Dendritic cell treated with granulocyte-macrophage colony-stimulating factor and Interleukin-4, amounts not matched to agents 40 ng/mL and 50 ng/mL, for 4 days (primary cell): Measurements from ENCODE around the gene PLA2G2E.

Experiments used
- H3K27ac Mint-ChIP-seq: one replicate; pipeline ENCODE4 v1.8.0; 2022; ENCODE audit warnings: mild to moderate bottlenecking, mixed read lengths
- H3K27me3 Mint-ChIP-seq: one replicate; pipeline ENCODE4 v1.8.0; 2022; ENCODE audit warnings: mild to moderate bottlenecking, mixed read lengths
- H3K36me3 Mint-ChIP-seq: one replicate; pipeline ENCODE4 v1.8.0; 2022; ENCODE audit warnings: low read depth, mixed read lengths
- H3K4me1 Mint-ChIP-seq: one replicate; pipeline ENCODE4 v1.8.0; 2022; ENCODE audit warnings: low read depth, mixed read lengths
- H3K4me3 Mint-ChIP-seq: one replicate; pipeline ENCODE4 v1.8.0; 2022; ENCODE audit warnings: mild to moderate bottlenecking, moderate library complexity, mixed read lengths
- H3K9me3 Mint-ChIP-seq: one replicate; pipeline ENCODE4 v1.8.0; 2022; ENCODE audit warnings: mixed read lengths
- intact Hi-C: fragments of 100-400 bp; cut with micrococcal nuclease; formaldehyde crosslinking; loops from one replicate; pipeline ENCODE4 v1.15.0; 2022

PLA2G2E gene

DNA sequence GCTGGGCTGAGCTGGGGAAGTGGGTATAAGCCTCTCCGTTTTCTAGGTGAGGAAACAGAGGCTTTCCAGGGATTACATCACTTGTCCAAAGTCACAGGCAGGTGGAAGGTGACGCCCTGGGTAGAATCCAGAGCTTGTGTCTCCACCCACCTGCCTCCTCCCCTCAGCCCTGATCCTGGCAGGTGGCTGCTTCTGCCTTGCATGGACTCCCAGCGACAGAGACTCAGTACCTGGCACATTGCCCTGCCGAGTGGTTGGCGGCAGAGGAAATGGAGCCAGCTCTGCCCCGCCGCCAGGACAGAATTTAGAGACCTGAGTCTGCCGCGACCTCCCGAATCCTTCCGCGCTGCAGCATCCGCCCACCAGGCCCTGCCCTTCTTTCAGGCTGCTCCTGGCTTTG, 2.1 kb downstream of the PLA2G2E start:
- Mint-ChIP-seq H3K27ac (no peak overlapping the region), H3K4me1 (no peaks in the 10 kb centered on the region), H3K9me3 (no peaks in the 10 kb centered on the region), H3K4me3 (no peak overlapping the region), H3K27me3 (peaks cover 2% of the 10 kb centered on the region), H3K36me3 (no peaks in the 10 kb centered on the region)
- intact Hi-C loops = no loop called here

DNA sequence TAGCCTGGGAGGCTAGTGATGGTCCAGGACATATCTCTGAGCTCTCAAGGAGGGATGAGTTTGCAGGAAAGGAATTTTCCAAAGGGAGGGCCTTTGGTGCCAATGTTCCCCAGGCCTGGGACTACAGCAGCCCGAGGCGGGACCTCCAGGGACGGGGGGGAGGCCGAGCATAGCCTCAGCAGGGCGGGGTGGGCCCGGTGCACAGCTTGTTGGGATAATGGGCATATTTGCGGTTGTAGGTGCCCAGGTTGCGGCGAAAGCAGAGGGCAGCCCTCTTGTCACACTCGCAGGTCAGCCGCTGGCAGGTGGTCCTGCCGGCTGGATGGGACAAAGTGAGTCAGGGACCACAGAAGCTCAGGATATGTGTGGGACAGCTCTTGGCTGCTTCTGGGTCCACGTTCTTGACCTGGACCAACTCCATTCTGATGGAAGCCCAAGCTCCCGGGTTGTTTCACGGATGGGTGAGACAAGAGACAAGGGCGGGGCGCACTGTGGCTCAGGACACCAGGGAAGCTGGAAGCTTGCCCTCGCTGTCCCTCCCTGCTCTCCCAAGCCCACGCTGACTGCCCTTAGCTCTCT, 3.2 kb downstream of the PLA2G2E start:
- Mint-ChIP-seq H3K9me3 (no peaks in the 10 kb centered on the region), H3K27ac (no peak overlapping the region), H3K4me1 (no peaks in the 10 kb centered on the region), H3K36me3 (no peaks in the 10 kb centered on the region), H3K27me3 (peaks cover 2% of the 10 kb centered on the region), H3K4me3 (no peak overlapping the region)
- intact Hi-C loops = no loop called here

DNA sequence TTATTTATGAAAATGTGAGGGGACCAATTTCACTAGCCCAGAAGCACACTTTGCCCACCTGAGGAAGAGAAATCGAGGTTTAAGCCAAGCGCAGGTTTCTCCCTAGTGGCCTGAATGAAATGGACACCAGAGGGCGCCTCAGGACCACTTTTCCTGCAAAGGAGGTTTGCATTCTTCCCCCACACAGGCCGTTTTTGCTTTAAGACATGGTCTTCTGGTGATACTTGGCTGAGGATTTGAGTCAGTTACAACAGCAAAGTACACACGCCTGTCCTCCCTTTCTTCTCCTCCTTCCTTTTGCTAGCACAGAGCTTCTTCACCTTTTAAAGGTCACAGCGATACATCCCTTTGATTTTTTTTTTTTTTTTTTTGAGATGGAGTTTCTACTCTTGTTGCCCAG, 5.4 kb downstream of the PLA2G2E start:
- Mint-ChIP-seq H3K36me3 (peaks cover 16% of the 10 kb centered on the region), H3K27me3 (peaks cover 2% of the 10 kb centered on the region), H3K27ac (no peak overlapping the region), H3K4me1 (no peaks in the 10 kb centered on the region), H3K4me3 (no peak overlapping the region), H3K9me3 (no peaks in the 10 kb centered on the region)
- intact Hi-C loops = loop anchor here (1.0 to 5.0 kb wide), 3 partner anchors 184 to 277 kb away; no protein-coding TSS in a partner anchor

DNA sequence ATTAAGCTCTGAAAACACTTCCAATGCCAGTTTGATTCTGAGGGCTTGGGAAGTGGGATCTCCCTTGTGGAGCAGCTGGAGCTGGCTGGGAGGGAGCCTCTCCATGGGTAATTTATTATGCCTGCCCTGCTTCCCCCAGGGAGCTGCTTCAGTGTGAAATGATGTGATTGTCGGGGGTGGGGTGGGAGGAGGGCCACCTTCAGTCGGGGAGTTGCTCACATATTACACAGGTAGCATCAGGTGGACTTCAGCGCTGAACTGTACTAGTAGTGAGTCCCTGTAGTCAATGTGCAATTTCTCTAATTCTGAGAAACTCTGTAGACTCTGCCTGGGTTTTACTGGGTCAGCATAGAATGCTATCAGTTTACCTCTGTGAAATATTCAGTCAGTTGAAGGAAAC, 12.8 kb downstream of the PLA2G2E start:
- no peak overlapping the region for H3K4me3 Mint-ChIP-seq
- H3K27me3 Mint-ChIP-seq = no peaks in the 10 kb centered on the region
- peaks cover 87% of the 10 kb centered on the region for H3K36me3 Mint-ChIP-seq
- no peak overlapping the region for H3K27ac Mint-ChIP-seq
- intact Hi-C loops = no loop called here
- H3K9me3 Mint-ChIP-seq = no peaks in the 10 kb centered on the region
- H3K4me1 Mint-ChIP-seq = no peaks in the 10 kb centered on the region

DNA sequence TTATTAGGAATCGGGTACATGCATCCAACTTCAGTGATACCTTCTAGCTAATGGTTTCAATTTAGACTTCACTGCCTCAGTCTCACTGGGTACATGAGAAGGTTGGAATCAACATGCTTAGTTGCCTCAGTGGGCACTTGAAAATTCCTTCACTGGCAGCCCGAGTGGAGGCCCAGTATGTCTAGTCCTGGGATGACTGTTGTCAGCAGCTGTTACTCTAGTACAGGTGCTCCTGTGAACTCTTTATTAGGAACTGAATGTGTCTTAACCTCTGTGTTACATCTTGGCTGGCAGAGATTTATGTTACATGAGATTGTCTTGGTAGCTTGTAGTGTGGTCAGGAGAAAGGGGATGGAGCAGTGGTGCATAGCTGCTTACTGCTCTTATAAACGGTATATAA, 13.4 kb downstream of the PLA2G2E start:
- H3K36me3 Mint-ChIP-seq = peaks cover 93% of the 10 kb centered on the region

DNA sequence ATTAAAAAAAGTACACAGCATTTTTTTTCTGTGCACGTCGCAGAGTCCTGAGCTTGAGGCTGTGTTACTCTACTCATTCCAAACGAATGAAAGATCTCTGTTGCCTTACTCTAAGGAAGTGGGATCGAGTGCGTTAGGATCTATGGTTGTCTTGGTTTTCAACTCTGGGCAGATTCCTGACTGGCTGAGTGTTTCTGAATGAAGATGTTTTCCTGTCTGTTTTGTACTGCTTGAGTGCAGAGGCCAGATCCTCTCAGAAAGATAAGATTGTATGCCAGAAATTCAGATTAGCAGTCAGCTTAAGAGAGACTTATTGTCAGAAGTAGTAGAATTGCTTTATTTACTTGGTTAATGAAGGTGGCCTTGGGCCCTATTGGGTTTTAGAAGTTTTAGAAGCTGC, 14.0 kb downstream of the PLA2G2E start:
- Mint-ChIP-seq H3K27me3 (no peaks in the 10 kb centered on the region), H3K36me3 (peaks cover 95% of the 10 kb centered on the region), H3K9me3 (no peaks in the 10 kb centered on the region), H3K4me1 (no peaks in the 10 kb centered on the region), H3K4me3 (no peak overlapping the region), H3K27ac (no peak overlapping the region)
- intact Hi-C loops = no loop called here

More for the DNA sequence above, 13.4 kb downstream of the PLA2G2E start:
- no peak overlapping the region for H3K27ac Mint-ChIP-seq
- H3K4me1 Mint-ChIP-seq = no peaks in the 10 kb centered on the region
- H3K9me3 Mint-ChIP-seq = no peaks in the 10 kb centered on the region
- H3K27me3 Mint-ChIP-seq = no peaks in the 10 kb centered on the region
- intact Hi-C loops = no loop called here
- H3K4me3 Mint-ChIP-seq = no peak overlapping the region

DNA sequence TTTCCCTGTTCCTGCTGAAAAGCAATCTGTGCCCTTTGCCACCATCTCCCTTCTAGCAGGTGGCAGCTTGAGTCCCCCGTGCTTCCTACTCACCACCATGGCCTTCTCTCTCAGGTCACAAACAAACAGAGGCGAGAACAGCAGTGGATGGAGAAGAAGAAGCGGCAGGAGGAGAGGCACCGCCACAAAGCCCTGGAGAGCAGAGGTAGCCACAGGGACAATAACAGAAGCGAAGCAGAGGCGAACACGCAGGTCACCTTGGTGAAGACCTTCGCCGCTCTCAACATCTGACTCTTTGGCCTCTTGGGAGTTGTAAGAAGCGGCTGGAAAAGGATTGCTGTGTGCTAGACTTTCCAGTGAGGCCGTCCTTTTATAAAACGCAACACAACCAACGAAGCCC, 16.0 kb downstream of the PLA2G2E start:
- H3K4me3 Mint-ChIP-seq = no peak overlapping the region
- peaks cover 95% of the 10 kb centered on the region for H3K36me3 Mint-ChIP-seq
- no peaks in the 10 kb centered on the region for H3K4me1 Mint-ChIP-seq
- intact Hi-C loops = no loop called here
- H3K27ac Mint-ChIP-seq = no peak overlapping the region
- H3K27me3 Mint-ChIP-seq = no peaks in the 10 kb centered on the region
- no peaks in the 10 kb centered on the region for H3K9me3 Mint-ChIP-seq

DNA sequence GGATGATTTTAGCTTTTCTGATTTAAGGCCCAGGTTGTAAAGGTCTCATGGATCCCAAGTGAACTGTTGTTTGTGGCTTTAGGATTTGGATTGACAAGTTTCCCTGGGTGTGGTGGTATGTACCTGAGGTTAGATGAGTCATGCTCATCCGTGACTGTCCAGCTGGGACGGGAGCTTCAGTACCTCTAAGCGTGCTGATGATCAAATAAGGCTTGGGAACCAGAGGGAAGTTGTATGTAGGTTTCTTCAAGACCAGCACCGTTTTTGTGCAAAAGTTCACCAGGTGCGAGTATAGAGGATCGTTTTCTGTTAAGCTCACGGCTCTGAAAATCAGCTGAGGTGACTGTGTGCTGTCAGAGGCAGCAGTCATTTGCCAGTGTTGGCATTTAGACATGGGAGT, 19.8 kb downstream of the PLA2G2E start:
- intact Hi-C loops = no loop called here
- Mint-ChIP-seq H3K36me3 (peaks cover 95% of the 10 kb centered on the region), H3K4me1 (no peaks in the 10 kb centered on the region), H3K27me3 (no peaks in the 10 kb centered on the region), H3K4me3 (no peak overlapping the region), H3K27ac (no peak overlapping the region), H3K9me3 (no peaks in the 10 kb centered on the region)

DNA sequence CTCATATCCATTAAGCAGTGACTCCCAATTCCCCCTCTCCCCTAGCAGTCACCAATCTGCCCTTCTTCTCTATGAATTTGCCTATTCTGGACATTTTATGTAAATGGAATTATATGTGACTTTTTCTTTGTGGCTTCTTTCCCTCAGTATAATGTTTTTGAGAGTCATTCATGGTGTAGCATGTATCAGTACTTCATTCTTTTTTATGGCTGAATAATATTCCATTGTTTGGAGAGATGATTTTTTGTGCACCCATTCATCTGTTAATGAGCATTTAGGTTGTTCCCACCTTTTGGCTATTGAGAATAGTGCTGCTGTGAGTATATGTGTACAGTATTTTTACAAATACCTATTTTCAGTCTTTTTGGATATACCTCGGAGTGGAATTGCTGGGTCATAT, 21.8 kb downstream of the PLA2G2E start:
- H3K27me3 Mint-ChIP-seq = no peaks in the 10 kb centered on the region
- intact Hi-C loops = no loop called here
- H3K4me1 Mint-ChIP-seq = no peaks in the 10 kb centered on the region
- H3K9me3 Mint-ChIP-seq = no peaks in the 10 kb centered on the region
- H3K36me3 Mint-ChIP-seq = peaks cover 92% of the 10 kb centered on the region
- no peak overlapping the region for H3K4me3 Mint-ChIP-seq
- no peak overlapping the region for H3K27ac Mint-ChIP-seq

DNA sequence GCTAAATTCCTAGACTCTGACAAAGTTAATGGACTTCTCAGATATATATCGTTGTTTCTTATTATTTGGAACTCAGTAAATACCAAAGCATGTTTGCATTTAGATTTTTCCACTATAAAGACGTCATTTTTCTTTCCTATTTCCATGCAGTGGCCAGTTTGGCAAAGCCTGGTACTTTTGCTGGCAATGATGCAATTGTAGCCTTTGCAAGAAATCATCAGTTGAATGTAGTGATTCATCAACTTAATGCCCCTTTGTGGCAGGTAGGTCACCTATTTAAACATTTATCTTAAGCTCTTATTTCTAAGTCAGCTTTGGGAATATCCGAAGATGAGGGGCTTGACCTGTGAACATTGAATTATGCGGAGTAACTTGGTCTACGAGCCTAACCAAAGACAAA, 29.2 kb downstream of the PLA2G2E start:
- intact Hi-C loops = no loop called here
- H3K9me3 Mint-ChIP-seq = no peaks in the 10 kb centered on the region
- H3K36me3 Mint-ChIP-seq = peaks cover 65% of the 10 kb centered on the region
- H3K27me3 Mint-ChIP-seq = no peaks in the 10 kb centered on the region
- H3K4me1 Mint-ChIP-seq = peaks cover 39% of the 10 kb centered on the region
- H3K4me3 Mint-ChIP-seq = no peak overlapping the region
- no peak overlapping the region for H3K27ac Mint-ChIP-seq

DNA sequence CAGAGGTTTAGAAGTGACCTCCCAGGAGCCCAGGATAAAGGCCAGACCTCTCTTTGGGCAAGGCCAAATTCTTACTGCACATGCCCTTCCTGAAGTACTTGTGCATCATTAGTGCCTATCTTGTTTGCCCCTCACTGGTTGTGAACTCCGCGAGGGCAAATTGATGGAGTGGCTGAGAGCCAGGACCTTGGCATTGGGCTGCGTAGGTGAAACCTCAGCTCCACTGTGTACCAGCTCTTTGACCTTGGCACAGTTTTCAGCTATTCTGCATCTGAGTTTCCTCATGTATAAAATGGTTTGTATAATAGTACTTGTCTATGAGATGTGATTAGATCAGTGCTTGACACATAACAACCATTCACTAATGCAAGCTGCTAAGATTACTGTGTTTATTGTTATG, 29.7 kb downstream of the PLA2G2E start:
- peaks cover 59% of the 10 kb centered on the region for H3K36me3 Mint-ChIP-seq
- H3K4me1 Mint-ChIP-seq = peaks cover 39% of the 10 kb centered on the region
- no peaks in the 10 kb centered on the region for H3K9me3 Mint-ChIP-seq
- H3K27ac Mint-ChIP-seq = no peak overlapping the region
- no peak overlapping the region for H3K4me3 Mint-ChIP-seq
- H3K27me3 Mint-ChIP-seq = no peaks in the 10 kb centered on the region
- intact Hi-C loops = no loop called here

DNA sequence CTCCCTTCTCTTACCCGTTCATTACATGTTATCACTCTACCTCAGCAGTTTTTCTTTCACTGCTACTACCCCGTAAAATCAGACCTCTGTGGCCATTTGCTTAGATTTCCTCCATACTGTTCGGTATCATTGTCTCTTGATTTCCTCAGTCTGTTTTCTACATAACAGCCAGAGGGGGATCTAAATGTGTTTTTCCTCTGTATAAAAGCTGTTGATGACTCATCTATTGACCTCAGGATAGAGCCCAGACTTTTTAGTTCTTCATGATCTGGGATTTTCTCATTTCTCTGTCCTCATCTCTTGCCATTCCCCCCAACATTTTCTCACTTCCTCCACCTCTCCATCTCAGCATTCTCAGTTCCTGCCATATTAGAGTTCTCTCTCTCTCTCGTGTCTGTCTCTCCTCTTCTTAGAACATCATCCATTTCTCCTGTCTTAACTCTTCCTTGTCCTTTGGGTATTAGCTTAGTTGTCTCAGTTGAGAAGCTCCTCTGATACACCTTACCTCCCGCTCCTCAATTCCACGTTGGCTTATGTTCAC, 30.7 kb downstream of the PLA2G2E start:
- no peaks in the 10 kb centered on the region for H3K9me3 Mint-ChIP-seq
- H3K27me3 Mint-ChIP-seq = no peaks in the 10 kb centered on the region
- H3K4me3 Mint-ChIP-seq = peak overlapping the region; percentile 1
- H3K36me3 Mint-ChIP-seq = peaks cover 51% of the 10 kb centered on the region
- intact Hi-C loops = no loop called here
- peak overlapping the region; percentile 6 for H3K27ac Mint-ChIP-seq
- H3K4me1 Mint-ChIP-seq = peaks cover 39% of the 10 kb centered on the region

DNA sequence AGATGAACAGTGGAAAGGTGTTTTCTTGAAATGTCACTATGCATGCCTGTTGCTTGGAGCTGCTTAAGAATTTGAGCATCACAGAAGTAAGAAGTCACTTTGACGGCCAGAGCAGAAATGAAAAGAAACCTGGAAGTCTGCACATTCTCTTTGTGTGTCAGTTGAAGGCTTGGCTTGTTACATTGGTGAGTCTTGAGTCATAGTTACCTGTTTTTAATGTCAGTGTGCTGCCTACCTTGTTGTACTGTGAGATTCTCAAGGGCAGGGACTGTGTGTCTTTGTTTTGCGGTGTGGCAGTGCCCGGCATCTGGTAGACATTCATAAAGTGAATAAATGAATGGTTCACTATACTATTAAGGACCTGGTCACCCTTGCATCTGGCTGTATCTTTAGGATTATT, 31.3 kb downstream of the PLA2G2E start:
- H3K4me1 Mint-ChIP-seq = peaks cover 39% of the 10 kb centered on the region
- intact Hi-C loops = no loop called here
- no peaks in the 10 kb centered on the region for H3K9me3 Mint-ChIP-seq
- H3K36me3 Mint-ChIP-seq = peaks cover 46% of the 10 kb centered on the region
- H3K27ac Mint-ChIP-seq = no peak overlapping the region
- no peaks in the 10 kb centered on the region for H3K27me3 Mint-ChIP-seq
- no peak overlapping the region for H3K4me3 Mint-ChIP-seq

DNA sequence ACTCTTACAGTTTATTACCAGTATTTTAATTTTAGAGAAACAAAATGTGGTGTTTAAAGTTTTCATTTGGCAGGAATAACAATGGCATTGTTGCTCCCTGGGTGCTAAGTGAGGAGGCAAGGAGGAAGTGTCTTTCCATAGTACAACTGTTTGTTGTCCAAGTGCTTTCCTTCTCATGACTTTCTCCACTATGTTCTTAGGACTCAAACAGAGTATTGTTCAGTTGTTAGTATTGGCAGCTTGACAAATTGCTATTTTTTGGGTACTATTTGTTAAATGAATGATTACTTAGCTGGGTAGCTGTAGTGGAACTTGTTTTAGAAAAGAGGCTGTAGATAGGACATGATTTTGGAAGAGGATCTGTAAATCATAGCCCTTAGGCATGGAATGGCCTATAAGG, 33.8 kb downstream of the PLA2G2E start:
- Mint-ChIP-seq H3K4me1 (peaks cover 46% of the 10 kb centered on the region), H3K36me3 (peaks cover 35% of the 10 kb centered on the region), H3K27ac (no peak overlapping the region), H3K4me3 (no peak overlapping the region), H3K9me3 (no peaks in the 10 kb centered on the region), H3K27me3 (no peaks in the 10 kb centered on the region)
- intact Hi-C loops = no loop called here

DNA sequence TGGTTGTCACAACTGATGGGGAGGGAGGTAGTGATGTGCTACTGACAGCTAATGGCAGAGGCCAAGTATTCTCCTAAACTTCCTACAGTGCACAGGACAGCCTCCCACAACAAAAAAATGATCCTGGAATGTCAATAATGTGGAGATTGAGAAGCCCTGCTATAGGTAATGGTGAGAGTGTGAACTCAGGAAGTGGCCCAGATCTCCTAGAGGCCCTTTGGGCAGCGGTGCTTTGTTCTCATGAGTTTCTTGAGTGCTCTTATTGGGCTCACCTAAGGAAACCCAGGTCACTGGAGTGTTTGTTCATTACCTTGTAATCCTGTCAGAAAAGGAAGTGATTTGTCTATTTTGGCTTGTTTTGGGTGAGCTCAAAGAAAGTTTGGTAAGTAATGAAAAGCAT, 35.3 kb downstream of the PLA2G2E start:
- Mint-ChIP-seq H3K36me3 (peaks cover 28% of the 10 kb centered on the region), H3K27me3 (no peaks in the 10 kb centered on the region), H3K27ac (no peak overlapping the region), H3K4me3 (no peak overlapping the region), H3K4me1 (peaks cover 55% of the 10 kb centered on the region), H3K9me3 (no peaks in the 10 kb centered on the region)
- intact Hi-C loops = no loop called here
